ENCODE data around the gene TRPC5OS. TPM values are rescaled to one million over a fixed set of nuclear protein-coding genes. Genes with fewer than 3 reads are reported as not detected.

The TRPC5OS gene
- total and polyA plus RNA-seq, 7 donors = not detected

- Histone ChIP-seq H3K27ac (no peak overlapping the region), H3K27me3 (no peaks in the 10 kb centered on the region), H3K4me1 (no peaks in the 10 kb centered on the region), H3K9me3 (no peaks in the 10 kb centered on the region), H3K36me3 (no peaks in the 10 kb centered on the region), H3K4me3 (no peak overlapping the region)
- intact Hi-C loops (cut with DNase I) = no loop called here
- TF ChIP-seq POLR2A (IDR thresholded peaks at IDR 0.05) = no peak
- no peak for DNase-seq
- 77 to 86% methylated on average over 1 of the region's 1 CpG for WGBS, 2 donors
Measured at GRCh38 chrX:111857534-111858060, 18.4 kb upstream of the TRPC5OS start.

- H3K27me3 ChIP-seq = no peaks in the 10 kb centered on the region
- intact Hi-C loops (cut with DNase I) = loop anchor here (10.0 kb wide), 1 partner anchor 783 kb away; no protein-coding TSS in a partner anchor
- no peaks in the 10 kb centered on the region for H3K9me3 ChIP-seq
- no peak for DNase-seq
- H3K27ac ChIP-seq = no peak overlapping the region
- H3K4me3 ChIP-seq = no peak overlapping the region
- WGBS, 2 donors = 71 to 79% methylated on average over 5 of the region's 5 CpGs
- H3K4me1 ChIP-seq = no peaks in the 10 kb centered on the region
- no peaks in the 10 kb centered on the region for H3K36me3 ChIP-seq
- TF ChIP-seq CTCF (IDR thresholded peaks at IDR 0.05) (no peak), POLR2A (IDR thresholded peaks at IDR 0.05) (no peak), POLR2AphosphoS5 (IDR thresholded peaks at IDR 0.05) (no peak), EP300 (IDR thresholded peaks at IDR 0.05) (no peak)
Measured at GRCh38 chrX:111861605-111862004, 14.4 kb upstream of the TRPC5OS start.

- DNase-seq = no peak
- intact Hi-C loops (cut with DNase I) = loop anchor here (10.0 kb wide), 1 partner anchor 778 kb away; no protein-coding TSS in a partner anchor
- Histone ChIP-seq H3K4me3 (no peak overlapping the region), H3K4me1 (peaks cover 0 to 5% (median 0%) of the 10 kb centered on the region in 4 donors), H3K27me3 (no peaks in the 10 kb centered on the region), H3K27ac (no peak overlapping the region), H3K36me3 (no peaks in the 10 kb centered on the region), H3K9me3 (no peaks in the 10 kb centered on the region)
- WGBS, 2 donors = 90 to 100% methylated on average over 2 of the region's 2 CpGs
- no peak for TF ChIP-seq POLR2A (IDR thresholded peaks at IDR 0.05)
- no peak for TF ChIP-seq EP300 (IDR thresholded peaks at IDR 0.05)
- TF ChIP-seq POLR2AphosphoS5 (IDR thresholded peaks at IDR 0.05) = no peak
- no peak for TF ChIP-seq CTCF (IDR thresholded peaks at IDR 0.05)
Measured at GRCh38 chrX:111867236-111867635, 8.7 kb upstream of the TRPC5OS start.

- Histone ChIP-seq H3K36me3 (no peaks in the 10 kb centered on the region), H3K4me1 (peaks cover 0 to 5% (median 0%) of the 10 kb centered on the region in 4 donors), H3K9me3 (no peaks in the 10 kb centered on the region), H3K27me3 (no peaks in the 10 kb centered on the region), H3K27ac (no peak overlapping the region), H3K4me3 (no peak overlapping the region)
- intact Hi-C loops (cut with DNase I) = loop anchor here (10.0 kb wide), 1 partner anchor 776 kb away; no protein-coding TSS in a partner anchor
- DNase-seq = no peak
- TF ChIP-seq POLR2AphosphoS5 (IDR thresholded peaks at IDR 0.05) = no peak
- TF ChIP-seq EP300 (IDR thresholded peaks at IDR 0.05) = no peak
- TF ChIP-seq POLR2A (IDR thresholded peaks at IDR 0.05) = no peak
- TF ChIP-seq CTCF (IDR thresholded peaks at IDR 0.05) = no peak
- WGBS, 2 donors = 27 to 42% methylated on average over 5 of the region's 5 CpGs
Measured at GRCh38 chrX:111868726-111869638, 7.0 kb upstream of the TRPC5OS start.

DNA sequence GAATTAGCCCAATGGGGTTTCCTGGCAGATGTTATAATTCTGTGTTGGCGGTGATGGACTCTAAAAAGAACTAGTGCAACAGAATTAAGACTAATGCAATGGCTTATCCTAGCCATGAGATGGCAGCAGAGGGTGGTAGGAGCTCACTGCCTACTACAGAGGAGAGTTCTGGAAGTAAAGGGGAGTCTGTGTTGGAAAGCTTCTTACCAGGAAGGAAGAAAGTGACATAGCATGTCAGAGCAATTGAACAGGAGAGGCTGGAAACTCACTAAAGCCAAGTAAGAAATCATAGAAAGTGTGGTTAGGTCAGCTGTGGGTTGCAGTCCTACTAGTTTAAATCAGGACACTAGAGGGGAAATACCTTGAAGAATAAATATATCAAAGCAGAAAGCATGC is 6.3 kb upstream of the TRPC5OS start:
- WGBS, 2 donors = 4 to 14% methylated on average over 1 of the region's 1 CpG
- Histone ChIP-seq H3K4me1 (peaks cover 0 to 5% (median 0%) of the 10 kb centered on the region in 4 donors), H3K27me3 (no peaks in the 10 kb centered on the region), H3K9me3 (no peaks in the 10 kb centered on the region), H3K4me3 (no peak overlapping the region), H3K27ac (no peak overlapping the region), H3K36me3 (no peaks in the 10 kb centered on the region)
- no peak for TF ChIP-seq EP300 (IDR thresholded peaks at IDR 0.05)
- TF ChIP-seq POLR2A (IDR thresholded peaks at IDR 0.05) = no peak
- peak in 3 of 4 experiments; percentile 25 to 51 (median 44) for TF ChIP-seq CTCF (IDR thresholded peaks at IDR 0.05)
- no peak for TF ChIP-seq POLR2AphosphoS5 (IDR thresholded peaks at IDR 0.05)
- DNase-seq = no peak
- intact Hi-C loops (cut with DNase I) = loop anchor here (5.0 to 10.0 kb wide), 2 partner anchors 278 to 775 kb away; no protein-coding TSS in a partner anchor

Measured in sigmoid colon (tissue), 7 donors.